ENCODE results near the gene PIP4K2C. TPM values are rescaled to one million over a fixed set of nuclear protein-coding genes. Genes with fewer than 3 reads are reported as not detected.

The PIP4K2C gene
- total and polyA plus RNA-seq, 4 donors = 13.7 to 42.2 (median 20.8) TPM

DNA sequence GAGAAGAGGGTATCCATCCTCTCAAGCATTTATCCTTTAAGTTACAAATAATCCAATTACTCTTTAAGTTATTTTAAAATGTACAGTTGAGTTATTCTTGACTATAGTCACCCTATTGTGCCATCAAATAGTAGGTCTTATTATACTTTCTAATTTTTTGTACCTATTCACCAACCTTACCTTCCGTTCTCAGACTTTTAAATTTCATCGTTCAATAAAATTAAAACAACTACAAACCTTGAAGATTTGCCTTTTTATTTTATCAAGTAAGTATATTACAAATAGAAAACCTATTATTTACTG, 43.0 kb upstream of the PIP4K2C start:
- H3K27ac ChIP-seq (ENCODE audit: low read depth in 1 of 2, low read length in 1 of 2) = no peak overlapping the region
- H3K27me3 ChIP-seq (ENCODE audit: control insufficient read depth in 3 of 3, insufficient read depth in 3 of 3, low read length in 2 of 3) = peaks cover 0 to 40% (median 25%) of the 10 kb centered on the region in 3 donors
- no peak overlapping the region for H3K4me3 ChIP-seq
- H3K9me3 ChIP-seq (ENCODE audit: control insufficient read depth in 4 of 4, insufficient read depth in 3 of 4, low read length in 3 of 4) = no peaks in the 10 kb centered on the region
- H3K9ac ChIP-seq (ENCODE audit: insufficient read depth in 1 of 2, low read length in 2 of 2) = no peak overlapping the region
- DNase-seq (no peak), ATAC-seq (ENCODE audit: insufficient read depth, low FRiP score) (no peak)
- TF ChIP-seq CTCF (IDR thresholded peaks at IDR 0.05; ENCODE audit: control extremely low read depth, extremely low read depth) = no peak
- peaks cover 0 to 18% (median 8%) of the 10 kb centered on the region in 5 donors for H3K4me1 ChIP-seq (ENCODE audit: control insufficient read depth in 5 of 5, insufficient read depth in 5 of 5, low read length in 5 of 5)
- 96 to 97% methylated on average over 2 of the region's 2 CpGs for WGBS, 2 donors
- peaks cover 0 to 5% (median 0%) of the 10 kb centered on the region in 4 donors for H3K36me3 ChIP-seq (ENCODE audit: control insufficient read depth in 4 of 4, insufficient read depth in 4 of 4, low read length in 4 of 4)

- no peak overlapping the region for H3K4me3 ChIP-seq
- no peak for ATAC-seq (ENCODE audit: insufficient read depth, low FRiP score)
- H3K4me1 ChIP-seq (ENCODE audit: control insufficient read depth in 5 of 5, insufficient read depth in 5 of 5, low read length in 5 of 5) = peaks cover 0 to 16% (median 8%) of the 10 kb centered on the region in 5 donors
- no peaks in the 10 kb centered on the region for H3K9me3 ChIP-seq (ENCODE audit: control insufficient read depth in 4 of 4, insufficient read depth in 3 of 4, low read length in 3 of 4)
- WGBS, 2 donors = 24 to 41% methylated on average over 2 of the region's 2 CpGs
- H3K27me3 ChIP-seq (ENCODE audit: control insufficient read depth in 3 of 3, insufficient read depth in 3 of 3, low read length in 2 of 3) = peaks cover 0 to 42% (median 25%) of the 10 kb centered on the region in 3 donors
- H3K27ac ChIP-seq (ENCODE audit: low read depth in 1 of 2, low read length in 1 of 2) = no peak overlapping the region
- H3K9ac ChIP-seq (ENCODE audit: insufficient read depth in 1 of 2, low read length in 2 of 2) = no peak overlapping the region
- no peak for TF ChIP-seq CTCF (IDR thresholded peaks at IDR 0.05; ENCODE audit: control extremely low read depth, extremely low read depth)
- peaks cover 0 to 2% (median 0%) of the 10 kb centered on the region in 4 donors for H3K36me3 ChIP-seq (ENCODE audit: control insufficient read depth in 4 of 4, insufficient read depth in 4 of 4, low read length in 4 of 4)
- DNase-seq = peak in 1 of 3 donors; percentile 8
Measured at GRCh38 chr12:57548488-57548887, 42.5 kb upstream of the PIP4K2C start.

DNA sequence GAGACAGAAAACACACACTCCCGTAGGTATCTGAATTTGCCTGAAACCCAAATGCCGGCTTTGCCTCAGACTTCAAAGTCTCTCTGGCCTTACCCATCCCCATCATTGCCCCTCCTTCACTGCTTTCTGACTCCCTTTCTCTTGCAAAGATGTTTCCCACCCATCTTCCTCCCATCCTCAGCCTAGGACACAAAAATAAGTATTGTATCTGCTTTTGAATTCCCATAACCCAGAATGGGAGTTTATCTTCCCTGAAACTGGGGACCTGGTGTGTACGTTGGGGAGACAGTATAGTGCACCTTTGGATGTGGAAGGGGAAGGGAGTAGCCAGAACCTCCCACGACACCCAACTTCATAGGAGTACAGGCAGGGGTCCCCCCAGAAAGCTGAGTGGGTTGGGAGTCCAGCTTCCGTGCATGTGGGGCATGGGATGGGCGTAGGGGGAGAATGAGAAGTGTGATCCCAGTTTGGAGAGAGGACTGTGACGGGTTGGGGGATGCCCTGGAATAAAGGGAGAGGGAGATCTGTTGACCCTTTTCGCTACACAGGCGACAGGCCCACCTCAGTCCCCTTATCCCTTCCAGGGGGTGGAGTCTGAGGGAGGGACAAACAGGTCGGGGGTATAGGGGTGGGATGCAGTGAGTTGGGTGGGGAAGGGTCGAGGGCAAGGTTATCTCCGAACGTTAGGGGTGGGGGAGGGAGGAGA, 41.6 kb upstream of the PIP4K2C start:
- Histone ChIP-seq H3K27me3 (ENCODE audit: control insufficient read depth in 3 of 3, insufficient read depth in 3 of 3, low read length in 2 of 3) (peaks cover 0 to 46% (median 25%) of the 10 kb centered on the region in 3 donors), H3K27ac (ENCODE audit: low read depth in 1 of 2, low read length in 1 of 2) (no peak overlapping the region), H3K4me3 (no peak overlapping the region), H3K36me3 (ENCODE audit: control insufficient read depth in 4 of 4, insufficient read depth in 4 of 4, low read length in 4 of 4) (no peaks in the 10 kb centered on the region), H3K9me3 (ENCODE audit: control insufficient read depth in 4 of 4, insufficient read depth in 3 of 4, low read length in 3 of 4) (no peaks in the 10 kb centered on the region), H3K4me1 (ENCODE audit: control insufficient read depth in 5 of 5, insufficient read depth in 5 of 5, low read length in 5 of 5) (peaks cover 5 to 16% (median 8%) of the 10 kb centered on the region in 5 donors), H3K9ac (ENCODE audit: insufficient read depth in 1 of 2, low read length in 2 of 2) (no peak overlapping the region)
- 39 to 44% methylated on average over 13 of the region's 13 CpGs for WGBS, 2 donors
- DNase-seq (no peak), ATAC-seq (ENCODE audit: insufficient read depth, low FRiP score) (no peak)
- TF ChIP-seq CTCF (IDR thresholded peaks at IDR 0.05; ENCODE audit: control extremely low read depth, extremely low read depth) = no peak

Measured in lung (tissue), 12 donors.